Measurements from ENCODE around the gene RAD51AP1.

GRCh38 chr12:4552191-4552590 lies 13.5 kb downstream of the RAD51AP1 start:
- TF ChIP-seq POLR2A (IDR thresholded peaks at IDR 0.05) = no peak
- no peak for TF ChIP-seq CTCF (IDR thresholded peaks at IDR 0.05 in 8 of 11, conservative IDR thresholded peaks at IDR 0.05 in 3 of 11)
- no peak for TF ChIP-seq POLR2AphosphoS5 (IDR thresholded peaks at IDR 0.05)
